Fibroblast of the aortic adventitia (primary cell): Measurements from ENCODE around the gene SYT7. TPM values are rescaled to one million over a fixed set of nuclear protein-coding genes. Genes with fewer than 3 reads are reported as not detected.

Experiments
- DNase-seq: peaks from one replicate; pipeline ENCODE4 v3.0.0-alpha.2; 2010; ENCODE audit warnings: low read depth
- H3K4me3 ChIP-seq: 2 replicates; pipeline ENCODE4 v1.5.1; 2011; ENCODE audit warnings: low read depth, mild to moderate bottlenecking, control low read depth, low read length, moderate library complexity
- total RNA-seq: library from RNA; depleted of rRNA; stranded (reverse); fragments of >200 nt; gene quantifications from 2 replicates; pipeline ENCODE4 v1.2.3, GENCODE V29; 2012; ENCODE audit warnings: low replicate concordance
- TF ChIP-seq, protein P1 (sequence below): IDR thresholded peaks from 2 replicates; pipeline ENCODE4 v1.5.1; 2011; ENCODE audit warnings: mild to moderate bottlenecking, low read length, control low read depth, inconsistent platforms; ENCODE audit not compliant: insufficient read depth

The SYT7 gene
- total RNA-seq, 1 donor = 112 TPM

DNA sequence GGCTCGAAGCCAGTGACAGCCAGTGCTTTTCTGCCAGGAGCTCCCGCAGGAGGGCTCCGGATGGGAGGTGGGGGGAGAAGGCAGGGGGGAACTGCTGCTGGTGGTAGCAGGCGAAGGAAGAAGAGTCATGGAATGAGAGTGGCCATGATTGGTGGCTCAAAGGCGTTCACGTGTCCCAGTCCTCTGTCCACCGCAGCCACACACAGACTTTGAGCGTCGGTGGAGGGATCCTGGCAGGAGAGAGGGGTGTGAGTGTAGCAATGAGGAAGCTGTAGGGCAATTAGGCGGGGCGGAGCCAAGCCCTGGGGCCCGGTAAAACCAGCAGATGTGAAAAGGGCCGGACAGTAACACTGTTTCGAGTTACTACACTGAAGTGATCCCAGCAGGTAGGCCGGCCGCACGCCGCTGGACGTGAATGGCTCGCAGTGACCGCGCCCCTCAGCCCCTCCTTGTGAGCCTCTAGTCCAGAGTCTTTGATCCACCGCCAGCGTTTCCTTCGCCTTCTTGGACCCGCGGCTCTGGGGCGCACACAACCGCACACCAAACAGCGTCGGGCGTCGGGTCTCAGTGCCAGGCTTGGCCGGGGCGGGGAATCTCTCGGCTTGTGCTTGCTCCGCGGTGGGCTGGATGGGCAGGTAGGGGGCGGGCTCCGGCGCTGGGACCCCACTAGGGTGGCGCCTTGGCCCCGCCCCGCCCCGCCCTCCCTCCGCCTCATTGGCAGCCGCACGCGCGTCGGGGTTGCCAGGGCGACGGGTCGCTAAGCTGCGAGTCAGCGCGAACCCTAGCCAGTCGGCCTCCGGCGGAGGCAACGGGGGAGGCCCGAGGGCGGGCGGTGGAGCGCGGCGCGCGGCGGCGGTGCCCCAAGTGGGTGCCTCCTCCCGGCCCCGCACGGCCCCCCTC is 72.7 kb downstream of the SYT7 start, which contains the start of gene LRRC10B:
Gene LRRC10B, plus strand, starts transcription at position 788 of the 900 bp plus-strand sequence. CDS start 250 bp downstream, outside the sequence.
- TF ChIP-seq, protein P1, sequence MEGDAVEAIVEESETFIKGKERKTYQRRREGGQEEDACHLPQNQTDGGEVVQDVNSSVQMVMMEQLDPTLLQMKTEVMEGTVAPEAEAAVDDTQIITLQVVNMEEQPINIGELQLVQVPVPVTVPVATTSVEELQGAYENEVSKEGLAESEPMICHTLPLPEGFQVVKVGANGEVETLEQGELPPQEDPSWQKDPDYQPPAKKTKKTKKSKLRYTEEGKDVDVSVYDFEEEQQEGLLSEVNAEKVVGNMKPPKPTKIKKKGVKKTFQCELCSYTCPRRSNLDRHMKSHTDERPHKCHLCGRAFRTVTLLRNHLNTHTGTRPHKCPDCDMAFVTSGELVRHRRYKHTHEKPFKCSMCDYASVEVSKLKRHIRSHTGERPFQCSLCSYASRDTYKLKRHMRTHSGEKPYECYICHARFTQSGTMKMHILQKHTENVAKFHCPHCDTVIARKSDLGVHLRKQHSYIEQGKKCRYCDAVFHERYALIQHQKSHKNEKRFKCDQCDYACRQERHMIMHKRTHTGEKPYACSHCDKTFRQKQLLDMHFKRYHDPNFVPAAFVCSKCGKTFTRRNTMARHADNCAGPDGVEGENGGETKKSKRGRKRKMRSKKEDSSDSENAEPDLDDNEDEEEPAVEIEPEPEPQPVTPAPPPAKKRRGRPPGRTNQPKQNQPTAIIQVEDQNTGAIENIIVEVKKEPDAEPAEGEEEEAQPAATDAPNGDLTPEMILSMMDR = no peak
- no peak for DNase-seq
- H3K4me3 ChIP-seq = peak within 1 kb of the TSS; percentile 33

DNA sequence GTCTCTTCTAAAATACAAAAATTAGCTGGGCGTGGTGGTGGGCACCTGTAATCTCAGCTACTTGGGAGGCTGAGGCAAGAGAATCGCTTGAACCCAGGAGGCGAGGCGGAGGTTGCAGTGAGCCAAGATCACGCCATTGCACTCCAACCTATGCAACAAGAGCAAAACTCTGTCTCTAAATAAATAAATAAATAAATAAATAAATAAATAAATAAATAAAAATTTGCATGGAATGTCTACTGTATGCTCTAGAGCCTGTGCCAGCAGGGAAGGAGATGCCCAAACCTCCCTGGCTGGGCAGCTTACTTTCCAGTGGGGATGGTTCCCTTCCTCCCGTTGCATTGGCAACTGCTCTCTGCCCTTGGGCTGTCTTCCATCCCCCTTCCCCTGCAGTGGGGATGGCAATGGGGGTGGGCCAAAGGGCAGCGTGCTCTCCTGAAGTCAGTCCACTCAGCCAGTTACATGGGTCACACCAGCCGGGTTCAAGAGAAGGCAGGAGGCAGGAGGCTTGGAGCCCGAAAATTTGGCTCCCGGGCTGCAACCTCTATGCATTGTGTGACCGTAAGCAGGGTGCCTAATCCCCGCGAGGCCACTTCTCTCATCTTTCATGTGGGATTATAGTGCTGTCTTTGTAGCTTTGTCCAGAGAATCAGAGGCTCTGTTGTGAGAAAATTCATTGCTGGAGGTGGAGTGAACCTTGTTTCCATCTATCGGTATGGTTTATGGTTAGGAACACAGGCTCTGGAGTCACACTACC is 73.7 kb downstream of the SYT7 start:
- DNase-seq = no peak
- TF ChIP-seq, protein P1 = no peak
- no peak overlapping the region for H3K4me3 ChIP-seq

DNA sequence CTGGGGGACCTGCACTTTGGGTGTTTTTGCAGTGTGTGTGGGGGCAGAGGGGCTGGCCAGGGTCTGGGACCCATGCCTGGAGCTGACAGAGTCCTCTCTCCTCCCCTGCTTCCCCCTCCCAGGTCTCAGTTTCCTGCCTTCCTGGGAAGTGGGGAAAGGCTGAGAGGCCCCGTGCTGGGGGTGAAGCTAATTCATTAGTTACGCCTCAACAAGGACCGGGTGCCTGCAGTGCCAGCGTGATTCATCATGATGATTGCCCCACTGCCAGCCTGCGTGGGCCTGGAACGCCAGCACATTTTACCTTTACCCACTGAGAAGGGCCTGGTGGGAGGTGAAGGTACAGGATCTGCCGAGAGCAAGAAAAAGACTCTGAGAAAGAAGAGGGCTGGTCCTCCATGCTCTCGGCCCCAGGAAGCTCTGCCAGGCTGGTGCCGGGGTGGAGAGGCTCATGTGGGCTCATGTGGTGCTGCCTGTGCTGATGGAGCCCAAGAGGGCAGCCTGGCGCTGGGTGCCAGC is 75.2 kb downstream of the SYT7 start:
- TF ChIP-seq, protein P1 = no peak
- no peak for DNase-seq
- no peak overlapping the region for H3K4me3 ChIP-seq

DNA sequence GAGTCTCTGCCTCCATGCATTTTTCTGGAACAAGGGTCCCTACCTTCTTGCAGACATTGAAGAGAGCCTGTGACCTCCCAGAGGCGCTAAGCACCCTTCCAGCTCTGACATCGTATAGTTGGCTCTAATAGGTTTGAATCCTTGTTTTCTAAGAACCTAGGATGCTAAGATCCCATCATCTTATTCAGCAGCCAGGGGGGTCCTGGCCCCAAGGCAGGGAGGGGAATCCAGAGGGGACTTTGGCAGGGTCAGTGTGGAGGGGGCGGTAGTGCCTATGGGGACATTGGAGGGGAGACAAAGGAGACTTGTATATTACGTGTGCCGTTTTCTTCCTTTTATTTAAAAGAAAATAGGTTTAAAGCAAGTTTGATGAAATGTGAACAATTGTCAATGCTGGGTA is 75.8 kb downstream of the SYT7 start:
- TF ChIP-seq, protein P1 = no peak
- no peak for DNase-seq
- no peak overlapping the region for H3K4me3 ChIP-seq

DNA sequence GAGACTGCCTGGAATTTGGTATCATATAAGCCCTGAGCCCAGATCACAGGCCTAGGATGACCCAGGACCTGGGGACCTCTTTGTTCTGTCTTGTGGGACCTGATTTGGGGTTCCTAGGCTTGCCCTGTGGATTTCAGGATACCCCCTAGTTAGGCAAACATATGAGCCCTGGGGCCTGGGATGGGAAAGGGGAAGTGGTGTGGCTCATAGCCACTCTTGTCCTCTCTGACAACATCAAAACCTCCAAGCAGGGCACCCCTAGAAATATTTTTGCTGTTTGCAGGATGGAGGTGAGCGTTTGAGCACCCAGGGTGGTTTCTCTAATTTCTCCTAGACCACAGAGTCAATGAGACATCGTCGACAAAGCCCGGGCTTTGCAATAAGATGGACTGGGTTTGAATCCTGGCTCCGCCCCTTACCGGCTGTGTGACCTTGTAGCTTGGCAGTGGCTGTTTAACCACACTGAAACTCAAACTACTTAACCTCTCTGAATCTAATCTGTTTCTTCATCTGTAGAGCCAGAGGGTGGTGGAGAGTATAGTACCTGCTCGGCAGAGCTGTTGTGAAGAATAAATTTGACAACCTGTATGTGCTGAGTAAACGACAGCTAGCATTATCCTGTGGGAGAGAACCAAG is 77.6 kb downstream of the SYT7 start:
- no peak for DNase-seq
- TF ChIP-seq, protein P1 = no peak
- no peak overlapping the region for H3K4me3 ChIP-seq

DNA sequence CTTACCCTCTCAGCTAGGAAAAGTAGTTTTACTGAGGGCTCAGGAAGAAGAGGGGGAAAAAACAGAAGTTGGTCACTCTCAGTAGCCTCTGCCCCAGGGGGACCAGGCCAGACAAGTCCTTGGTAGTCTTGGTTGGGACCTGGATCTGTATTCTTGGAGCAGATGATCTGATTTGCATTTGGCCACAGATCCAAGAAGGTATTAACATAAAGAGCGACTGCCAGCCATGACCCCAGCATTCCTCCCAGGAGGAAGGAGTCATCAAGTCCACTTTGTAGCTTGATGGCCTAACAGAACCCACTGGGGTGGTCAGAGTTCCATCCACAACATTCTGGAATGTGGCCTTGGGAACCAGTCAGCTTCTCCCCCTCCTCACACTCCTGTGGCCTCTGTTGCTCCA is 78.4 kb downstream of the SYT7 start:
- TF ChIP-seq, protein P1 = no peak
- H3K4me3 ChIP-seq = no peak overlapping the region
- DNase-seq = no peak
